GM21528 (cell line): Measurements from ENCODE around the gene FAR2.
"Not testable (repeated sequence)": the region's sequence is repeated elsewhere in the genome, so short reads cannot be mapped to it uniquely, and the experiment has no call there.

ENCODE experiments used
- ATAC-seq: cut with Tn5 transposase; IDR thresholded peaks from one replicate; pipeline ENCODE4 v1.9.1; 2021; ENCODE audit warnings: mild to moderate bottlenecking, moderate library complexity; ENCODE audit not compliant: unreplicated experiment, low FRiP score

Gene FAR2

DNA sequence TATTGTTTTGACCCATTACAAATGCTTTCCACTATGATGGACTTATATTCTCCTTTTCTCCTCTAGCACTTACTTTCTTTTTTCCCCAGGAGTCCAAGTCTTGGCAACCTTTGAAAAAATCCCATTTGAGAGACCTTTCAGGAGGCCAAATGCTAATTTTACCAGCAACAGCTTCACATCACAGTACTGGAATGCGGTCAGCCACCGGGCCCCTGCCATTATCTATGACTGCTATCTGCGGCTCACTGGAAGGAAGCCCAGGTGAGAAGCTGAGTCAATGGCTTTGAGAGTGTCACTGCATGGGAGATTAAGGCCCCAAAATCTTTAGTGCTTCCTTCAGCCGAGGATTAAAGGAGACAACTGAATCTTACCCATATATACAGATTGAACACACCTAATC, 167.7 kb downstream of the FAR2 start:
- no peak for ATAC-seq

DNA sequence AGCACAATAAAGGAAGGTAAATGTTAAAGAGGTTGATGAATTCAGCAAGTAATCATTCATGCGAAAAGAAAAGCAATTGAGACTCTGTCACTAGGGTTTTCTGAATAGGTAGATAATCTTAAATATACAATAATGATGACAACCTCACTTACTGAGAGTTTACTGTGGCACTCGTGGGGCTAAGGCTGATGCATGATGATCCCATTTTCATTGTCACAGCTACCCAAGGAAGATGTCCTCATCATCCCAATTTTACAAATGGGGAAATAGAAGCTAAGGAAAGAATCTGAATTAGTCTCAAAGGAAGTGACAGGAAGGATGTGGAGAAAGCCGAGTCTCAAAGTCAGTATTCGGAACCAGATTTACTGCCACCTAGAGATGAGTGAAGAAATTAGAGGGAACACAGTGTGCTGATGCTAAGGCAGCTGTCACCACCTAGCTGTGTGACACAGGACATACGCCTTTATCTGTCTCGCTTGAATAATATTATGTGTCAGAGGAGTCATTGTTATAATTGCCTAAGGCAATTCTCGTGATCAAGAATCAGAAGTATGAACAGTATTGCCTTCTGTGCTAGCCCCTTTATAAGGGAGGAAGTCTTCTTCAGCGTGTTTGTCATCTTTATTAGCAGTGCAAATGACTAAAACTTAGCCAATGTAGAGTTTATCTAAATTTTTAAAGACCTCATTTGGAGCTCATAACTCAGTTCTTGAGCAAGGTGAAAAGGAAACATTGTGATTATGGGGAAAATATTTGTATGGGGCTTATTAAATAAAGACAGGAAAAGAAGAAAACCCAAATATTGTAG, 168.7 kb downstream of the FAR2 start:
- peak; percentile 98 for ATAC-seq

- ATAC-seq = no peak
These were observed 171.4 kb downstream of the FAR2 start for GRCh38 chr12:29320295-29321085.

DNA sequence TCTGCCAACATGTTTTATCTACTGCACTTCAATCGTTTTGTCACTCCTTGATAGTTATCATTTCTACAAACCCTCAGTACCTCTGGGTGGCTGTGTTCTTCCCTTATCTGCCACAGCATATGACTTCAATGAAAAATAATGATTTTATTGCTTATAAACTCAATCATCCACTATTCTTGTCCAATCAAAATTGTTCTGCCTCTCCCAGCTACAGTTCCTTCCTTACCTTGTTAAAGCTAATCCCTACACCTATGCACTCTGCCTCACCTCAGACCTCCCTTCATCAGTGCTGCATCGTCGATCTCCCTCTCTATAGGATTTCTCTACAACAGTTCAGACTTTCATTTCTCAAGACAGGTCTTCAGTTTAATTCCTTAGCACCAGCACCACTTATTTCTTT, 173.1 kb downstream of the FAR2 start:
- ATAC-seq = no peak

DNA sequence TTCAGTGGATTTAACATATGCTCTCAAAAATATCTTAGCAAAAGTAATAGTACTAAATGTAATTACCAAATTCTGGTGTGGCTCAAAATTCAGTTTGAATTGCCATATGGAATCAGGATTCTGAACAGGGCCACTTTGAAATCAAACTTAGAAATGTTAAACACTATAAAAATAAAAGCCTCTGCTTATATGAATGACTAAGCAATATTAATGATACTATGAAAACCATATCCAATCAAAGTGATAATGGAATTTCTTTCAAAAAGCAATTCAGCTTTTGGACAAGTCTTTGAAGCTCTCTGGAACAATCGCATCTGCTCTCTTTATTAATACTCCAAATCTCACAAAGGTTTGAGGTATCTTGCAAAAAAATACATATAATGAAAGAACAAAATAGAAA, 180.3 kb downstream of the FAR2 start:
- ATAC-seq = no peak

DNA sequence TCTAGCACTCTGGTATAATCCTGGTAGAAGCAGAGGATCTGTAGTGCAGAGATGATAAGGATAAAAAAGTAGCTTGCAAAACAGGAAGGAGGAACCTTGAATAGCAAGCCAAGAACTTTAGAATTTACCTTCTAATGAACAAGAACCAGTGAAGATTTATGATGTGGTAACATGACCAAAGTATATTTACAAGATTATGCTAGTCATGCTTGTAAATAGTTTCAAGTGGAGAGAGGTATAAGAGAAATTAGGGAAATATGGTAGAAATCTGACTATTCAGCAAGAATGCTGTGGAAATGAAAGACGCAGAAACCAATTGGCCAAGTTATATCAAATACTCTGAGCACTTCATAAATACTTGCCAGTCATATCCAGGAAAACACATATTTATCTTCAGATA, 184.1 kb downstream of the FAR2 start:
- no peak for ATAC-seq

- ATAC-seq = no peak
These were observed 185.9 kb downstream of the FAR2 start for GRCh38 chr12:29334937-29335336.

GRCh38 chr12:29337325-29337724, 188.2 kb downstream of the FAR2 start:
- no peak for ATAC-seq

DNA sequence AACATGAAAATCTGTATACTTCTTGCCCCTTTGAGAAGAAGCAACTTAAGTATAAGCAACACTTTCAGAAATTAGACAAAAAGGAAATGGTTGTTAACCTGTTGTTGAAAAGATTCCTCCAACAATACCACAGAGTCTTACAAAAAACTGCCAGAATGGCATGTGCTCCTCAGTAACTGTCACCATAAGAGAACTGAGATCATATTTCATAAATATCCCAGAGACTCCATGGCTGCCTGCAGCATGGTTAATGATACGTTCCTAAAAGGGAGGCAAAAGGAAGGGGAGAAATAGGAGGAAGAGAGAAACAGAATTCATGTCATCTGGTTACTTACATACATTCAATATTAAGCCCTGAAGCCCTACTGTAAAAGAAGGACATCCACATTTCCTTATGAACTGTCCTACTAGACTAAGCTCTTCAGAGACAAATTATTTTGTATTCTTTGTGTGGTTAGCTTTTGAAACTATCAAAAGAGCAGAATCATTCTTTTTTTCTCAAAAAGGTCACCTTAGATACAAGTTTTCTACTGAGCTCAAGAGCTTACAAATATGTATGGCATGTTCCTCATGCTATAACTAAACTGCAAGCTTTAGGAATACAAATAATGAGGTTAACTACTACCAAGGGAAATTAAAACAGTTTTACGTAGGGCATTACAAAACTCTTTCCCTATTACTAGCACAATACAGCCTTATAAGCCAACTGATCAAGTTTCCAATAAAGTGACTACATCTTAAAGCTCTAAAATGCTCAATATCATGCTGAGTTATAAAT, 194.1 kb downstream of the FAR2 start:
- no peak for ATAC-seq

DNA sequence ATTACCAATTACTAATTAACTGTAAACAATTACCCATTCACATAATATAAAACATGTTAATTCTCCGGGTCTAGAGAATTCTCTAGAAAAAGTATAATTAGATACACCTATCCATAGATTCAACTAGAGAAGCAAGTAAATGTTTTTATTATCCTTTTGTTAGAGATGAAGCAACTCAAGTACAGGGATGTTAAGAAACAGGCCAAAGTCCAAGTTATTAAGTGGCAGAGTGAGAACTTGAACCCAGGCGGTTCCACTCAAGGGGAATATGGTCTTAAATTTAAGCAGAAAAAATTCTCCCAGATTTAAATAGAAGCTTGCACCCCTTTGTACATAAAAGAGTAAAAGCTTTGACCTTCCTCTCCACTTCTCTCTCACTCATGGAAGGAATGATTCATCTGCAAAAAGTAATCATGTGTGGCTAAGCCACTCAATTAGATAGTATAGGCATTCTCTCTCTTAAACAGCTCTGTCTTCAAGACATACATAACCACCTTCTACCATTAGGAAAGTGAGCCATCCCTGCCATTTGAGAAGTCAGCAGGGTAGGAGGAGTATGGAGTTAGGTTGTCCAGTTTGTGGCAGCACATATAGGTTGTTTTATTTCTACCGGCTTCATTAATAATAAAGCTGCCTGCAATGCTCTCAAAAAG, 197.8 kb downstream of the FAR2 start:
- ATAC-seq = no peak

DNA sequence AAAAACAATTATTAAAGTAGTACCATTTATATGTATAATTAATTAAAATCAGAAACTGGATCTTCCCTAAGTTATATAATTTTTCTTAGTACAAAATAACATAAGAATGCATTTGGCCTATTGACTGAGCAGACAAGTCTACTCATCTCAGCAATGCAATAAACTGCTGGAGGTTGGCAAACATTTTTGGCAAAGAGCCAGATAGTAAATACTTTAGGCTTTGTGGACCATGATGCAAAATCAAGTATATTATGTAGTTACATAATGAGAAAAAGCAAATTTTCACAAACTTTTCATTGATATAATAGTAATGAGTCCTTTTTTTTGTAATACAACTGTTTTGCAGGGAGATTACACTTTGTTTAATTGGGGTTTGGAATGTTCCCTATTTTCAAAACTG, 201.0 kb downstream of the FAR2 start:
- no peak for ATAC-seq

DNA sequence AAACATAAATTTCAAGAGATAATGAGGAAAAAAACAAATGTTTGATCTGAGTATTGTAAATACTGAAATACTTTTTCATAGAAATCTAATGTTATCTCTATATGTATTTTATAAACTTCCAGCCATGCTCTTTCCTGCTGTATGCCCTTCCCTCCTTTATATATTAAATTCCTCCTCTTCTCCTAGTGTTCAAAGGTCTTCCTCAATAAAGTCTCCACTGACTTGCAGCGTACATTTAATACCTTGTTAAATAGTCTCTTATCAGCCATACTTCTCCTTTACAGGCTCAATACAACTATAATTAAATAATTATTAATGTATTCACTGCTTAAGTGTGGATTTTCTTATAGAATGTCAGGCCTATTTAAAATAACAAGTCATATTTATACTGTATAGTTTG, 205.9 kb downstream of the FAR2 start:
- ATAC-seq = no peak

GRCh38 chr12:29365091-29365490, 216.0 kb downstream of the FAR2 start:
- ATAC-seq = no peak

DNA sequence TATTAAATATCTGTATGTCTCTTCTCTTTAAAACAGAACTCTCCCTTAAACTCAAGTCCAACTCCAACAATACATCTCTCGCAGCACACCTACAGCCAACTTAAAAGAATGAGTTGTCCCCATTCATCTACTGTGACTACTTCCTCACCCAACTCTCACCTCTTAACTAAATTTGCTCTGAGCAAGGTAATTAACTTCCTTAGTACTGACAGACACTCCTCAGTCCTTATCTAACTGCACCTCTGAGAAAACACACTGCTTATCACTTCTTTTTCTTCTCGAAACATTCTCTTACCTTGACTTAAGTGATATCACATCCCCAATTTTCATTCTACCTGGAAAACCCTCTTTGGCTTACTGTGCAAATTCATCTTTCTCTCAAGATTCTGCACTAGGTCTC, 224.9 kb downstream of the FAR2 start:
- ATAC-seq = no peak

GRCh38 chr12:29374913-29375312, 225.8 kb downstream of the FAR2 start:
- ATAC-seq = no peak

DNA sequence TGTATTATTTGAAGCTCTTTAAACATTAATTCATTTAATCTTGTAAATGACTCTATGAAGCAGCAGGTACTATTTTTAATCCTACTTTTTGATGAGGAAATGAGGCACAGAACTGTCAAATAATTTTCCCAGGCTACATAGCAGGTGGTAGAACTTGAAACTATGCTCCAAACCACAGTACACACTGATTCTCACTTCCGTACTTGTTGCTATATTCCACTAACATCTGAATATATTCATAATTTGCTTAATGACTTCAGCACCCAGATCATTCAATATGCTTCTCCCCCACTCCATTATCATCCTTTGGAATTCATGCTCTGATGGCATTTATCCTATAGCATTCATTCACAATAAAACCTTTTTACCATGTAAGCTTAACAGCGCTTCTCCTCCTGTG, 227.0 kb downstream of the FAR2 start:
- ATAC-seq = no peak

GRCh38 chr12:29380536-29381523, 231.8 kb downstream of the FAR2 start, which contains the start of gene ERGIC2:
Gene ERGIC2, minus strand, starts transcription at chr12:29381172. Its CDS starts 9,539 bp downstream, at chr12:29371633.
- ATAC-seq = peak; percentile 95

GRCh38 chr12:29382251-29382650, 233.2 kb downstream of the FAR2 start:
- ATAC-seq = no peak

DNA sequence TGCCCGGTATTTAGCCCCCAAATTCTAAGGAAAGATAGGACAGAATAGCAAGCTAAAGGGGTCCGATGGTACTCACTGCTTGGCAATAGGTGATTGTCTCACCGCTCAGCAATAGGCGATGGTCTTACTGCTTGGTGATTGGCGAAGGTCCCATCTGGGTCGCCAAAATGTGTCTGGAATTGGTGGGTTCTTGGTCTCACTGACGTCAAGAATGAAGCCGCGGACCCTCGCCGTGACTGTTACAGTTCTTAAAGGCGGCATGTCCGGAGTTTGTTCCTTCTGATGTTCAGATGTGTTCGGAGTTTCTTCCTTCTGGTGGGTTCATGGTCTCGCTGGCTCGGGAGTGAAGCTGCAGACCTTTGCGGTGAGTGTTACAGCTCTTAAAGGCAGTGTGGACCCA, 236.1 kb downstream of the FAR2 start:
- not testable (repeated sequence) for ATAC-seq
